ENCODE results near the gene LTA.

The LTA gene

GRCh38 chr6:31574106-31575061, 2.3 kb downstream of the LTA start:
- no peak for DNase-seq

- no peak for DNase-seq
Observed at GRCh38 chr6:31575335-31575901, 3.3 kb downstream of the LTA start, which contains the start of gene TNF. TSS of gene TNF (plus strand) at chr6:31575565. CDS start at chr6:31575742, 177 bp downstream.

GRCh38 chr6:31575952-31576685, 4.0 kb downstream of the LTA start:
- DNase-seq = no peak

- no peak for DNase-seq
Observed at GRCh38 chr6:31576897-31577578, 4.9 kb downstream of the LTA start.

GRCh38 chr6:31577579-31577966, 5.5 kb downstream of the LTA start:
- DNase-seq = no peak

GRCh38 chr6:31578184-31579118, 6.4 kb downstream of the LTA start:
- no peak for DNase-seq

- DNase-seq = no peak
Observed at GRCh38 chr6:31579119-31579505, 7.0 kb downstream of the LTA start.

GRCh38 chr6:31579546-31580437, 7.7 kb downstream of the LTA start:
- no peak for DNase-seq

- no peak for DNase-seq
Observed at GRCh38 chr6:31580438-31580740, 8.3 kb downstream of the LTA start.

GRCh38 chr6:31580807-31581433, 8.8 kb downstream of the LTA start:
- peak; percentile 46 for DNase-seq

- no peak for DNase-seq
Observed at GRCh38 chr6:31581434-31582229, 9.5 kb downstream of the LTA start.

- no peak for DNase-seq
Observed at GRCh38 chr6:31582230-31582643, 10.1 kb downstream of the LTA start, which contains the start of gene LTB. TSS of gene LTB (minus strand) at chr6:31582424. CDS start at chr6:31582417, 7 bp downstream.

- no peak for DNase-seq
Observed at GRCh38 chr6:31585491-31585890, 13.4 kb downstream of the LTA start.

GRCh38 chr6:31586008-31586407, 13.9 kb downstream of the LTA start, which contains the start of gene LST1:
TSS of gene LST1 (plus strand) at chr6:31586277. CDS start at chr6:31587300, 1,023 bp downstream.
- no peak for DNase-seq

GRCh38 chr6:31586599-31587281, 14.7 kb downstream of the LTA start:
- DNase-seq = no peak

GRCh38 chr6:31587791-31588777, 16.0 kb downstream of the LTA start:
- no peak for DNase-seq
